A549 treated with DMSO at 1 μM for 4 hours (cell line): Measurements from ENCODE around the gene OR5H1. TPM values are rescaled to one million over a fixed set of nuclear protein-coding genes. Genes with fewer than 3 reads are reported as not detected.

Experiments used
- total RNA-seq: library from RNA; stranded (reverse); fragments of 200-300 nt; extraction: Qiagen RNA extraction; gene quantifications from 5 replicates; pipeline ENCODE4 v1.2.3, GENCODE V29; 2022; ENCODE audit warnings: low read depth

The OR5H1 gene
- not detected in 5 replicates for total RNA-seq

DNA sequence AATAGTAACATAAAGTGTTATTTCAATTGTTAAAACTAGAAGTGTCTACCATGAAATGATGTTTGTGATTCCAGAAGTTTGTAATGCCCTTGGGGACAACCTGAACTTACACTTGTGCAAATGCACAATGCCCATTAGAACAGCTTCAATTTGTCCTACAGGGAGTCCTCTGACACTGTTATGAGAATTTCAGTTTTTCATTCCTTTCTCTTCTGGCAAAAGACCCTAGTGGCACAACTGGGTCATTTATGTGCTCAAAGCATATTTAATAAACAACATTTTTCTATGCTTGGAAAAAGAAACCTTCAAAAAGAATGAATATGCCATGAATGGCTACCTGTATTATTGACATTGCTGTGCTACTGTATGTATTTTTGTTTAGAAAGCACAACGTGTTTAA lies at the start of gene OR5H1:
TSS of gene OR5H1 (plus strand) at position 301 of the 400 bp plus-strand sequence. CDS start 1,977 bp downstream, outside the sequence.

DNA sequence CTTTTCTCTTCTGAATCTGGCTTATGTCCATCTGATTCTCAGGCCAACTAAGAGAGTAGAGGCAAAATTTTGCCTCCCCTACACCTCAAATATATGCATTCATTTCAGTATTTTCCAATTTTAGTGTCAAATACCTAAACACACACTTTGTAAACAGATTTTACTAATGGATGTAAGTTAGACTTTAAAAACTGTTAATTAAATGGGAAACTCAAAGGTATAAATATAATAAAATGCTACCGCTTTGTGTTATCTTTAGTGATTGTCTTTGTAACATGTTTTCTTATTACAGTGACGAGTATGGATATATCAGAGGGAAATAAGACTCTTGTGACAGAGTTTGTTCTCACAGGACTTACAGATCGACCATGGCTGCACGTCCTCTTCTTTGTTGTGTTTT lies 43.6 kb upstream of the OR5H1 start, which contains the start of gene OR5AC2:
TSS of gene OR5AC2 (plus strand) at position 301 of the 400 bp plus-strand sequence. CDS start at position 301, 0 bp downstream.

DNA sequence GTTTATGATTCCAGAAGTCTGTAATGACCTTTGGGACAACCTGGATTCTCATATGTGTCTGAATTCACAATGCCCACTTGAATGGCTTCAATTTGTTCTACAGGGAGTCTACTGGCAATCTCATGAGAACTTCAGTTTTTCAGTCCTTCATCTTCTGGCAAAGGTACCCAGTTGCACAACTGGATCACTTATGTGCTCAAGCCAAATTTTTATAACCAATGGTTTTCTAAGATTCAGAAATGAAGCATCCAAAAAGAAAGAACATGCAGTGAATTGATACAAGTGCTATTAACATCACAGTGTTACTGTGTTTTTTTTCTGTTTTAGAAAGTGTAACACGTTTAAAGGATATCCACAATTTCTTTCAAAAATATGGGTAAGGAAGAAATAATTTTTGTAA lies 16.7 kb downstream of the OR5H1 start, which contains the start of gene OR5H14:
TSS of gene OR5H14 (plus strand) at position 301 of the 400 bp plus-strand sequence. CDS start 1,907 bp downstream, outside the sequence.

GRCh38 chr3:98166396-98166795 lies 35.9 kb downstream of the OR5H1 start, which contains the start of gene OR5H15:
OR5H15 (plus strand) TSS chr3:98166696; CDS start chr3:98168700, 2,004 bp downstream.

Other genes with a start within 250 kb of the OR5H1 start
- gene RIOX2, start 158.3 kb upstream of the OR5H1 start, total RNA-seq: 26.6 to 34.9 TPM (median 32.3 TPM) in 5 replicates
- gene GABRR3, start 95.4 kb upstream of the OR5H1 start, total RNA-seq: not detected in 5 replicates
- gene OR5AC2, start 43.5 kb upstream of the OR5H1 start, total RNA-seq: not detected in 5 replicates
- gene OR5H14, start 16.8 kb downstream of the OR5H1 start, total RNA-seq: not detected in 5 replicates
- gene OR5H15, start 36.0 kb downstream of the OR5H1 start, total RNA-seq: not detected in 5 replicates
- gene OR5H6, start 133.5 kb downstream of the OR5H1 start, total RNA-seq: not detected in 5 replicates
- not detected in 5 replicates for gene OR5H2, start 151.8 kb downstream of the OR5H1 start, total RNA-seq
- gene OR5K4, start 223.1 kb downstream of the OR5H1 start, total RNA-seq: not detected in 5 replicates